Stimulated activated CD4-positive, alpha-beta T cell treated with anti-CD3 and anti-CD28 coated beads, Interleukin-4, amount 100 ng/mL, for 4 hours (primary cell): ENCODE data around the gene CAPRIN1.
A peak's percentile ranks its signal among the peaks of the same experiment; 100 is the strongest.
"Not testable (repeated sequence)": the region's sequence is repeated elsewhere in the genome, so short reads cannot be mapped to it uniquely, and the experiment has no call there.

Source experiments
- DNase-seq, 2 experiments: peaks; one replicate each; pipeline ENCODE4 v3.0.0-alpha.2; 2020

CAPRIN1 gene

GRCh38 chr11:34052608-34053160 lies 1.2 kb downstream of the CAPRIN1 start:
- DNase-seq, result peak in 1 of 2 experiments; percentile 30

DNA sequence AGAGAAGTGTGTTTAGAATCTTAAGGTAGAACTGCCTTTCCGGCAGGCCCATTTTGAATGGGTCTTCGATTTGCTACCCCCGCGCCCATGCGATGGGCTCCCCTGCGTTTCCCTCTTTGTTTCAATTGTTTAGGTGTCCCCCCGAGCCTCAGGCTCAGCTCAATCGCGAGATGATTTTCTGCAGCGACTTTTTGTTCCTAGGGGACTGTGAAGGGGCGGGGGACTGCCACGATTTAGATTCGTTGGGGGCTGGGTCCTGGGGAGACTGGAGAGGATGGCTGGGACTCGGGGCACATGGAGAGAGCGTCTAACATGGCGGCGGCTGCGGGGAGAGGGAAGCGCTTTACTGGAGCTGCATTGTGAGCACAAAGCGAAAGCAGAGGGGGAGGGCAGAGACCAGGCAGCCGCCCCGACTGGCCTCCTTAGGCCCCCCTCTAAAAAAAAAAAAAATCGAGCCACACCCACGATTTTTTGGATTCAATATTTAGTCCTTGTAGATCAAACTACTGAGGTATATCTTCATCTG lies 1.7 kb downstream of the CAPRIN1 start:
- peak; percentile 74 to 84 for DNase-seq

GRCh38 chr11:34054351-34054750 lies 2.8 kb downstream of the CAPRIN1 start:
- DNase-seq, result not testable (repeated sequence)

DNA sequence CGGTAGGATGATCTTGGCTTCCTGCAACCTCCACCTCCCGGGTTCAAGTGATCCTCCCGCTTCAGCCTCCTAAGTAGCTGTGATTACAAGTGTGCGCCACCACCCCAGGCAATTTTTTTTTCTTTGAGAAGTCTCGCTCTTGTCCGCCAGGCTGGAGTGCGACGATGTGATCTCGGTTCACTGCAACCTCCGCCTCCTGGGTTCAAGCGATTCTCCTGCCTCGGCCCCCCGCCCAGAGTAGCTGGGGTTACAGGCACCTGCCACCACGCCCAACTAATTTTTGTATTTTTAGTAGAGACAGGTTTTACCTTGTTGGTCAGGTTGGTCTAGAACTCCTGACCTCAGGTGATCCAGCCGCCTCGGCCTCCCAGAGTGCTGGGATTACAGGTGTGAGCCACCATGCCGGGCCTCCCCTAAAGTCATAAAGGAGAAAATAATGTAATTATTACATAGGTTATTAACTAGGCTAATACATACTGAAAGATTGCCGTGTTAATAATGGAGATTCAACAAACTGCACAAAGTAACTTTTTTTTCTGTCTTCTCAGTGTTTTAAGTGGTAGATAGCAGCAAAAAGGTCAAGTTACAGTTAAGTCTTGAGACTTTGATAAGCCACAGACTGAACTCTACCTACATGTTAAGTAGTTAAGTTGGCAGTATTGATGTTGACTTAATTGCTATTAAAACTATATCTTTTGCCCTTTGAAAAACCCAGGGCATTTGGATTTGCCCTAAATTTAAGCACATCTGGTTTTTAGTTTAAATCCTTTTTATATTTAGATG lies 3.9 kb downstream of the CAPRIN1 start:
- DNase-seq, result no peak

DNA sequence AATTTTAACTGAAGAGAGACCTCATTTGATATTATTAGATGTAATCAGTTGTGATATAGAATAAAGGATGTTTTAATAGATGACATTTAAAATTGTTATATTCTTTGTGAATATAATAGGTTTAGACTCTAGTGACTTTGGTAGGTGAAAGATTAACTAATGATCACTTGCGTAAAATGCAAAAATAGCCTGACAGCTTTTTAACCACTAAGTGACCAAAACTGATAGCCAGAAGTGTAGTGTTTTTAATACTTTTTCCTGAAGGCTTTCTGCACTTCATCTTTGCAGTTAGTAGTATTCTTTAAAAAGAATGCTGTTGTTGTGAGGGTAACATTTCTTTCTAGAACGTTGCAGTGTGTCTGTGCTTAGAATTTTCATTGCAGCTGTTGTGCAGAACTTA lies 5.1 kb downstream of the CAPRIN1 start:
- no peak for DNase-seq

DNA sequence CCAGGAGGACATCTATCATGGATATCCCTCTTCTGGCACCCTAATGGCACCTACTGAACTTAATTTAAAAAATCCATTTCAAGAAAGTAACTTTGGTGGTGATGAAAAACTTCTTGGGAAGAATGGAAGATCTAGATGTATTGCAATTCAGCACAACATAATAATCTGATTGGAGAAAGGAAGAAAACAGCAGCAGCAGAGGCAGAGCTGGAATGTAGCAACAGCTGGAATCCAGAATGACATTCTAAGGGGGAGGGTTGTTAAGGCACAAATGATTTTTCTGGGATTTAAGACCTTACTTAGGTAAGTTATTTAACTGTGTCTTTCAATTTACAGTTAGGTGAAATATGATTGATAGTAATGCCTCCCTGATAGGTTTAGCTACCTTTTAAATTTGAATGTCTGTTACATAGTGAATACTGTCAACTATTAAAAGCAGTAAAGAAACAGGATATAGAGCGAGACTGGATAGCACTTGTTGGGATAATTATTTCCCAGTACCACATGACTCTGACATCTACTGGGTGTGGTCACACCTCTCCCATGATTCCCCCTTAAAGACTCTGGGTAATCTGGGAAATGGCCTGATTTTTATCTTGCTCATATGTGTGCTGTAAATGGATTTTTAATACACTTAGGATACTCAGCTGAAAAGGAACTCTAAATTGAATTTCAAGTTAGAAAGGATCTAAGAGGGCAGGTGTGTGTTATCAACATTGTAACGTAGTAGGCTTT lies 11.7 kb downstream of the CAPRIN1 start:
- no peak for DNase-seq

DNA sequence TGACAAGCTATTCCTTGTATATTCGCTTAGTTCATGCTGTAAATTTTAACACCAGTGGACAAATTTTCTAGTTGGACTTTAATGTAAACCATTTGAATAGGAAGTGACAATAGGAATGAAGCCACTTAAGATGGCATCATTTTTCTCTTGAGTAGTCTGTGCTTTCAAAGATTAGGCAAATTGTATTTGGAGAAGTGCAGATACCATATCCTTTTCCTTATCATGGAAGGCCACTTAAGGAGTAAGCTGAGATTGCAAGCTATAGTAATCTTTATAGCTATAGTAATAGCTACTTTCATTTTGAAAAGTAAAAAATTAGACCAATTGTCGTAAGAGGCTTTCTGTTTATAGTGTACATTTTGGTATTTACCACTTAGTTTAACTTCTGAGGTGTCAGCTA lies 12.8 kb downstream of the CAPRIN1 start:
- DNase-seq, result no peak

- no peak for DNase-seq
Observed at GRCh38 chr11:34065505-34066203, 14.1 kb downstream of the CAPRIN1 start.

GRCh38 chr11:34066766-34067165 lies 15.2 kb downstream of the CAPRIN1 start:
- DNase-seq, result not testable (repeated sequence)

- DNase-seq, result no peak
Observed at GRCh38 chr11:34067383-34068065, 16.0 kb downstream of the CAPRIN1 start.

GRCh38 chr11:34068111-34068510 lies 16.6 kb downstream of the CAPRIN1 start:
- no peak for DNase-seq

DNA sequence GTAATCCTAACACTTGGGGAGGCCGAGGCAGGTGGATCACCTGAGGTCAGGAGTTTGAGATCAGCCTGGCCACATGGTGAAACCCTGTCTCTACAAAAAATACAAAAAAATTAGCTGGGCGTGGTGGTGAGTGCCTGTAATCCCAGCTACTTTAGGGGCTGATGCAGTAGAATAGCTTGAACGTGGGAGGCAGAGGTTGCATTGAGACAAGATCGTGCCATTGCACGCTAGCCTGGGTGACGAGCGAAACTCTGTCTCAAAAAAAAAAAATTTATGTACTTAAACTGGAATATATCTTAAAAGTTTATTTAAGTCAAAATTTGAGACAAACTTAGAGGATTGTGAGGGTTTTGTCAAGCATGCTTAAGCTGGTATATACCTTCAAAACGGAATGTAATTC lies 19.8 kb downstream of the CAPRIN1 start:
- DNase-seq, result not testable (repeated sequence)

DNA sequence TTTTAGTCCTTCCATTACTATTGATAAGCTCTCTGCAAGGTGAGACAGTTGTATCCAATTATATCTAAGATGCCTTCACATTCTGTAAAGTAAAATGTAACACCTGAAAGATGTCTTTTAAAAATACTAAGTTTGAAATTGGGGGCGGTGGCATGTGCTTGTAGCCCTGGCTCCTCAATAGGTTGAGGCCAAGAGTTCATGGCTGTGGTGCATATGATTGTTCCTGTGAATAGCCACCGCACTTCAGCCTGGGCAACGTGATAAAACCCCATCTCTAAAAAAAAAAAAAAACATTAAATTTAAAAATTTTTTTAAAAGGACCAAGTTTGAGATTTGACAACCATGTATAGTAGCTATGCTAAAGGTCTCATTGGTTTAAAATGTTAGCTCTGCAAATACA lies 20.5 kb downstream of the CAPRIN1 start:
- DNase-seq, result no peak

DNA sequence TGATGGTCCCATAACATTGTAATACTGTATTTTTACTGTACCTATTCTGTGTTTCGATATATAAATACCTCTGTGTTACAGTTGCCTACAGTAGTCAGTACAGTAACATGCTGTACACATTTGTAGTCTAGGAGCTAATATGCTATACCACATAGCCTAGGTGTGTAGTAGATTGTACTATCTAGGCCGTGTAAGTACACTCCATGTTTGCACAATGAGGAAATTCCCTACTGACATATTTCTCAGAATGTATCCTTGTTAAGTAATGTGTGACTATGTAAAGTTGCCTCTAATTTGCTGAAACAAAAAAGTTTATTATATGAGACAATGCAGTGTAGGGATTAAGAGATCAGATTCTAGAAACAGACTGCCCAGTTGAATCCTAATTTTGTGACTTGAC lies 21.3 kb downstream of the CAPRIN1 start:
- no peak for DNase-seq

- DNase-seq, result no peak
Observed at GRCh38 chr11:34074391-34074790, 22.9 kb downstream of the CAPRIN1 start.

DNA sequence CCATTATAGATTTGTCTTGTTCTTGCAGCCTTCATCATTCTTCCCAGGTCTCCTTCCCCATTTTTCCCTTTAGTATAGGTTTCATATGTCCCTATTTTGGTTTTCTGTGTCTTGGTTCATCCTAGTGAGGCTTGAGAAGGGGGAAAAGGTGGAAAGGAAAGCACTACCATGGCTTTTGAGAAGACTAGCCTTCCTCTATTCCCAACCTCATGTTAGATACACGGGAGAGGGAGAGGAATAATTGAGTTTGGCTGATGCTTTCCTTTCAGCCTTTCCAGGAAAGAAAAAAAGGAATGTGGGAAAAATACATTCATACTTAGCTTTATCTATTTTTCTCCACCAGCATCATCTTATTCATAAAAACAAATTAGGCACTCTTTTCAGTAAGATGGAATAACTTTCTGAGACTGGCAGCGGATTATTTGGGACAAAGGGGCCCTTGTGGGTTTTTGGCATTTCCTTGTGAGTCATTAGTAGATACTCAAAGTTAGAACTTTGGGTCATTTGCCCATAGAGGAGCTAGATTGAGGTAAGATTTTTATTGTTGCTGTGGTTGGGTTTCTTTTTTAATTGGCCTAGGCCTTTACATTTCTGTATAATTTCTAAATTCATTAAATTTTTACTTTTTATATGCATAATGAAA lies 23.8 kb downstream of the CAPRIN1 start:
- no peak for DNase-seq

DNA sequence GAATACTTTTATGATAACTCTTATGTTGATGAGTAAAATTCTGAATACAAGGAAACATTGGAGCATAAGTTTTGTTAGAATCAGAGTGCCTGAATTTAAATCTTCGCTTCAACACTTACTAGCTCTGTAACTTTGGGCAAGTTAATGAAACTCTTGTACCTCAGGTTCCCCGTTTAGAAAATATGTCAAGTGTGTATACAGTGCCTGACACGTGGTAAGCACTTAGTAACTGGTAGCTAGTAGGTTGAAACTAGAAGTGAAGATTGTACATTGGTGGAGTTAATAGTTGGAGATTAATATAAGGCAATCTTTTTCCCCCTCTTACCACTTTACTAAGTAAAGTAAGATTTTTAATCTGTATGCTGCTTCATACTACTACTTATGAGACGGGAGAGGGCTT lies 29.1 kb downstream of the CAPRIN1 start:
- DNase-seq, result no peak

DNA sequence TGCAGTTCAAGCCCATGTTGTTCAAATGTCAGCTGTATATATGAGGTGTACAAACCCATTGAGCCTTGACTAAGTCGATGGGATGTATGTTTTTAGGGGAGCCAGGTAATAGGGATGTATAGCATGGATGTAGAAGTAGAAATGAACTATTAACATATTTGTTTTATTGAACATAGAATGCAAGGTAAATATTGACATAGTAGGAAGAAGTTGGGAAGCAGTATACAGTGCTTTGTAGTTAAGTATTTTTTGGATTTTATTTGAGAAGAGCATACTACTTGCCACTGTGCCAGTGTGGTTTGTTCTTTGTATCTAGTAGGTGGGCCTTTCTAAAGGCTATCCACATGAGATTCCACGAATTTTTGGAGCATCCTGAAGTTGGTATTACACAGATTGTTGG lies 33.1 kb downstream of the CAPRIN1 start:
- DNase-seq, result no peak

- DNase-seq, result no peak
Observed at GRCh38 chr11:34086554-34087283, 35.2 kb downstream of the CAPRIN1 start.

GRCh38 chr11:34091825-34092224 lies 40.3 kb downstream of the CAPRIN1 start:
- DNase-seq, result no peak

- not testable (repeated sequence) for DNase-seq
Observed at GRCh38 chr11:34094900-34095299, 43.4 kb downstream of the CAPRIN1 start.
